ENCODE measurements around the gene SAMD4A.

The SAMD4A gene

DNA sequence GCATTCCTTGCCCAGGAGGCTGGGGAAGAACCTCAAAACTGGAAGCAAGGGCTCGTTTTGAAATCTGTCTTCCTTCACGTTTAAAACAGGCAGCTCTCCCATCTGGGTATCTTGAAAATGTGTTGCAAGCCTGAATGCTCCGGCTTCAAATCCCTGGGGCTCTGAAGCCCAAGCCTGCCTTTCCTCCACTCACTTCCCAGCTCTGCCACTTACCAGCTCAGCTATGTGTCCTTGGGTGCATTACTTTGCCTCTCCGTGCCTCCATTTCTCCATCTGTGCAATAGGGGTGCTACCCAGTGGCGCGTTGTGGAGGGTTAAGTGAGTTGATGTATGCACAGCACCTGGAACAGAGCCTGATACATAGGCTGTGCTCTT, 238.1 kb downstream of the SAMD4A start:
- no peak for DNase-seq
- H3K27ac Mint-ChIP-seq = peak overlapping the region in 1 of 2 donors; percentile 79

DNA sequence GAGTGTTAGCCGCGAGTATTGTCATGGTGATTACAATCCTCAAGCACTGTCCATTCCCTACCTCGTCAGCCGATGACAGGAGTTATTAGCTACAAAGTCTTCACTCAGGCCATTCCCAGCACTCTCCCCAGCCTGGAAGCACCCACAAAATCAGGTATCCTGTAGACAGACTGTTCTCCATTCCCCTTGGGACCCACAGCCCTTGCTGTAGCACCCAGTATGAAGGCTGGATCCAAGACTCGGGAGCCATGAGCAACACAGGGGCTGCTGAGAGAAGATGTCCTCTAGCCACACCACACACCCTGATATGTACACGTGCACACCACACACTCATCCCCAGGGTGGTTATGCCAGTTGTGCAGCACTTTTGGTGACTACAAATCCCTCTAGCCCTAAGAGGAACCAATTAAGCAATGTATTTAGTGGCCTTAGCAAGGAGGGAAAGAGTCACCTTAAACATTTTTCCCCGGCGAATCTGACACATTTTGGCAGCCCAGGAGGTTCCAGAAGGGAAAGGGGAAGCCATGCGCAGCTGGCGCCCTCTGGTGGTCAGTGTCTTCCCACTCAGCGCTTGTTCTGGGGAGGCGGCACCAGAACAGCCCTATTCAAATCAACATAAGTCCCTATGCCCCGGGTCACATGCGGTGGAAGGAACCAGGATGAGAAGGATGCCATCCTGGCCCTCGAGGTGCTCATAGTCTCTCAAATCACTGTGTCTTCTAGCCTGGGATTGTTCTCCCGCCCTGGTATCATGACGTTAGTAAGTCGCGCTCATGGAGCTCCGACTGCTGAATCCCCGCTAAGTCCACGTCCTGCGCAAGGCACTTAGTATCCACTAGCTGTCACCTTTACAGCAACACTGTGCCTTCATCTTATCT, 238.8 kb downstream of the SAMD4A start:
- Mint-ChIP-seq H3K4me1 (peaks cover 16% of the 10 kb centered on the region), H3K27ac (no peak overlapping the region), H3K4me3 (no peak overlapping the region), H3K27me3 (peaks cover 41% of the 10 kb centered on the region), H3K9me3 (no peaks in the 10 kb centered on the region)
- ATAC-seq (peak; percentile 87), DNase-seq (peak; percentile 73 to 75)

More for the DNA sequence above, 238.1 kb downstream of the SAMD4A start:
- no peak for ATAC-seq
- peaks cover 44% of the 10 kb centered on the region for H3K27me3 Mint-ChIP-seq
- H3K9me3 Mint-ChIP-seq = no peaks in the 10 kb centered on the region
- peaks cover 15% of the 10 kb centered on the region for H3K4me1 Mint-ChIP-seq
- no peak overlapping the region for H3K4me3 Mint-ChIP-seq

DNA sequence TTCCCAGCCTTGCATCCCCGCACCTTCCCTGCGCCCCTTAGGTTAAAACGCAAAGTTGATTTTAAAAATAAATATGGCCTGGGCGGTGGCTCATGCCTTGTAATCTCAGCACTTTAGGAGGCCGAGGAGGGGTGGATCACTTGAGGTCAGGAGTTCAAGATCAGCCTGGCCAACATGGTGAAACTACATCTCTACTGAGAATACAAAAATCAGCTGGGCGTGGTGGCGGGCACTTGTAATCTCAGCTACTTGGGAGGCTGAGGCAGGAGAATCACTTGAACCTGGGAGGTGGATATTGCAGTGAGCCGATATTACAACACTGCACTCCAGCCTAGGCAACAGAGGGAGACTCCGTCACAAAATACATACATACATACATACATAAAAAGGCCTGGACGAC, 239.7 kb downstream of the SAMD4A start:
- no peaks in the 10 kb centered on the region for H3K9me3 Mint-ChIP-seq
- no peak for ATAC-seq
- DNase-seq = no peak
- no peak overlapping the region for H3K27ac Mint-ChIP-seq
- H3K27me3 Mint-ChIP-seq = peaks cover 45% of the 10 kb centered on the region
- H3K4me3 Mint-ChIP-seq = no peak overlapping the region
- peaks cover 16% of the 10 kb centered on the region for H3K4me1 Mint-ChIP-seq

DNA sequence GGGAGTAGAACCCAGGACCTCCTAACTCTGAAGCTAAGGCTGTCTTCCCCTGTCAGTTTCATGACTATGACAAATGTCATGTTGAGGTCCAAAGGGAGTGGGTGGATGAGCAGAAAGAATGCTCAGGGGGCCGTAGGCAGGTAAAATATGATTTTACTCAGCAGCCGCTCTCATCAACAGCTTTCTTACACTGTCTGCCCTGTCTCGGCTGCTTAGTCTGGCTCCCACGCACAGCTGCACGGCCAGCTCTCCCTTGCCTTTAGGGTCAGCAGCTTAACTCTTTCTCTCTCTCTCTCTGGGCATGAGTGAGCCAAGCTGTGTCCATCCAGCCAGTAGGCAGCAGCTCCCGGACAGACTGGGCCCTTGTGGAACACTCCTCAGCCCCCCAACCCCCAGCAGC, 240.5 kb downstream of the SAMD4A start:
- DNase-seq = no peak
- H3K27ac Mint-ChIP-seq = no peak overlapping the region

DNA sequence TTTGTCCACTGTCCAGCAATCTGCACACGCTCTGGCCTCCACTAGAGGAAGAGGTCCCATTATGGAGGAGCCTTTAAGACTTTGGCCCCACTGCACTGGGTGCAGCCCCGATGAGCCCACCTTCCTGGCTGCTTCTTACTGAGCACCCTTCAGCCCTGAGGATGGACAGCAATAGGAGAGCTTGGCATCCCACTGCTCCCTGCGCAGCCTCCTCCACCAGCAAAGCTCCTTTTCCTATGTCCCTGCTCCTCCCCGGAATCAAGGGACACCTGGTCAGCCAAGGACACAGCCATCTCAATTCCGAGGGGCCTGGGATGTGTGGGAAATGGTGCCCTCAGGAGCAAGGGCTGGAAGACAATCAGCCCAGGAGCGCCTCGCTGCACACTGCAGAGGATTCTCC, 241.0 kb downstream of the SAMD4A start:
- no peak overlapping the region for H3K4me3 Mint-ChIP-seq
- no peak for ATAC-seq
- peaks cover 16% of the 10 kb centered on the region for H3K4me1 Mint-ChIP-seq
- H3K27ac Mint-ChIP-seq = no peak overlapping the region
- no peaks in the 10 kb centered on the region for H3K9me3 Mint-ChIP-seq
- H3K27me3 Mint-ChIP-seq = peaks cover 46% of the 10 kb centered on the region
- DNase-seq = no peak

More for the DNA sequence above, 240.5 kb downstream of the SAMD4A start:
- peaks cover 16% of the 10 kb centered on the region for H3K4me1 Mint-ChIP-seq
- H3K9me3 Mint-ChIP-seq = no peaks in the 10 kb centered on the region
- no peak for ATAC-seq
- H3K4me3 Mint-ChIP-seq = no peak overlapping the region
- H3K27me3 Mint-ChIP-seq = peaks cover 46% of the 10 kb centered on the region

DNA sequence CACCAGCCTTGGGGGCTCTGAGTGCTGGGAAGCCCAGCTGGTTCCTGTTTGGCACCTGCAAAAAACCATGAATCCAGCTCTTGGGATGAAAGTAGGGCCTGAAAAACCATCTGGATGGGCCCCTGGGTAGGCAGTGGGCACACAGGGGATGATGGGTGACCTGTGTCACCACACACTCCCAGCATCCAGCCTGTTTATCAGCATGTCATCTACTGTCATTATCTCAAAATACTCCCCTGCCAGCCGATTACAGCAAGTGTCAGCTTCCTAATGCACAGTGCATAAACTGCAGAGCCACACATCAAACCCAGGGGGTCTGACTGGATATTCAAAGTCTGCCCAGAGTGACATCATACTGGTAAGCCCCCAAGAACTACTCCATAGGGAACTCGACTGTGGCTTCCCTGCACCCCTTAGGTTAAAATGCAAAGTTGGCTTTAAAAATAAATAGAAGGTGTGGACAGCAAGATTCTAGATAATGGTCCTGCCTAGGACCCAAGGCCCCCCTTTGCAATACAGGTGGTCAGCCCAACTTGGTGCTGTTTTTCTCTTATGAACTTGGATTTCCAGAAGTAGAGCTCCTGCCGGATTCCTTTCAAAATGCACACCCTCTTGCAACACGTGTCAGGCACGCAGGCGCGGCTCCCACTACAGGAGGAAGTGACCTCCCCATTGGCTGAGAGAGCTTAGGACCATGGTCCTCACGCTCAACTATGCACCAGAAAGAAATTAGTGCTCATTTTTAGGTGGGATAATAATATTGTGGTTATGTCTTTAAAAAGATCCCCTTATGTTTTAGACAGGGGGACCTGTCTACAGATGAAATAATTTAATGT, 241.6 kb downstream of the SAMD4A start:
- Mint-ChIP-seq H3K4me1 (peaks cover 16% of the 10 kb centered on the region), H3K9me3 (no peaks in the 10 kb centered on the region), H3K4me3 (no peak overlapping the region), H3K27ac (no peak overlapping the region), H3K27me3 (peaks cover 46% of the 10 kb centered on the region)
- ATAC-seq (no peak), DNase-seq (no peak)

DNA sequence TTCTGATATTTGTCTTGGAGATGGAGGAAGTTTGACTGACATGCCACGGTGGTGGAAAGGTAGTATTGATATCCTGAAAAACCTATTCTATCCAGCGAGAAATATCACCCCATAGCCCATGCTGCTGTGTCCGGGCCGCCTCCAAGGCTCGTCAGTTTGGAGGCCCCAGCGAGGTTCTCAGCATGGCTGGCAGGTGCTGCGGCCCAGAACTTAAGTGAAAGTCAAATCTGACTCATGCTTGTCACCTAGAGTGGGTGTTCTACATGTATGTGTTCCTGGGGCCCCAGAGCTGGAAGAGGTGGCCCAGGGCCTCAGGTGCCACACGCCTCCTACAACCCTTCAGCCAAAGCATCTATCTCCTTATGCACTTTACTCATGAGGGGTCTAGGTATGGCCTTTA, 242.8 kb downstream of the SAMD4A start:
- Mint-ChIP-seq H3K4me3 (no peak overlapping the region), H3K27ac (no peak overlapping the region), H3K27me3 (peaks cover 35% of the 10 kb centered on the region), H3K9me3 (no peaks in the 10 kb centered on the region), H3K4me1 (peaks cover 16% of the 10 kb centered on the region)
- DNase-seq = no peak
- ATAC-seq = no peak

DNA sequence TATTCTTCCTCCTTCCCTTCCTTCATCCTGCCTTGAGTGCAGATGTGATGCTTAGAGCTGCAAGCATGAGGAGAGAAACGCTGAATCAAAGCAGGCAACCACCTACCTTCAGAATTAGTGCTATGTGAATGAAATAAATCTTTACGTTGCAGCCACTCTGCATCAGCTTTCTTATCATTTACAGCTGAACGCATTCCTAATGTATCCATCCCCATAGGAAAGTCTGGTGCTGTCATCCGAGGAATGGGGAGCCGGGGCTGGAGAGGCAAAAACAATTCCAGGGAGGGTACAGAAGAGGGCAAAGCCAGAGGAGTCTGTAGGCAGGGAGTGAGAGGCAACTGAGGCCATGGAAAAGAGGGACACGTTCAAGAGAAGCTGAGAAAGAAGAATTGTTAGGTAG, 245.7 kb downstream of the SAMD4A start:
- DNase-seq = no peak
- Mint-ChIP-seq H3K4me3 (no peak overlapping the region), H3K27ac (no peak overlapping the region), H3K4me1 (peaks cover 7% of the 10 kb centered on the region), H3K9me3 (no peaks in the 10 kb centered on the region), H3K27me3 (peaks cover 28% of the 10 kb centered on the region)
- no peak for ATAC-seq

DNA sequence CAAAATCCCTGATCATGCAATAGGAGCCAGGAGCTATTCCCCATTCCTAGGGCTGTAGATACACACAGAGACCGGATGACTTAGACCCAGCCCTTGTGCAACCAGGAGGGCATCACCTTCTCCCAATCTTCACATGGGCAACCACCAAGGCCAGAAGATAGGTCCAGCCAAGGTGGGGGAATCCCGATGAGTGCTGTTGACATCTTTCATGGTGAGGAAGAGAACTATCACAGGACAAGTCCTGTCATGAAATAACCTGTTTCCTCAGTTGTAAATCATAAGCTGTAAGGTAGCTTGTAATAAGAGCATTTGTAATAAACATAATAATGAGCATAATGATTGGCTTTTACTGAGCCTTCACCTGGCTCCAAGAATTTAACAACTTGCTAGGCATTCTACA, 246.2 kb downstream of the SAMD4A start:
- DNase-seq (no peak), ATAC-seq (no peak)
- H3K27ac Mint-ChIP-seq = no peak overlapping the region
- H3K9me3 Mint-ChIP-seq = no peaks in the 10 kb centered on the region
- H3K4me3 Mint-ChIP-seq = no peak overlapping the region
- H3K27me3 Mint-ChIP-seq = peaks cover 28% of the 10 kb centered on the region
- peaks cover 7% of the 10 kb centered on the region for H3K4me1 Mint-ChIP-seq

DNA sequence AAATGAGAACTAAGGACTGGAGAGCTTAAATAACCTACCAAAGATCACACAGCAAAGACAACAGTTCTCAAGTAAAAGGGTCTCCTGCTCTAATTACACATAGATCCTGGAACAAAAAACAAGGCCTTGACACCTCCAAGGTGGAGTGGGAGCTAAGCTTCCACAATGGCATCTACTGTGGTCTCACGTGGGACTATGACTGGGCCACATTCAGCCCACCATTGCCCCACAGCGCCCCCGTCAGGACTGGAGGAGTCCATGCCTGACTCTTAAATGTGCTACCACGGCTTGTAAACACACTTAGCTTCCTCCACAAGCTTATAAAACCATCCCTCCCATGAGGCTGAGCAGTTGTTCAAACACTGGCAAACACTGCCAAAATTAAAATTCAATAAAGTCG, 247.1 kb downstream of the SAMD4A start:
- peak; percentile 36 to 48 for DNase-seq
- peak; percentile 71 for ATAC-seq
- H3K9me3 Mint-ChIP-seq = no peaks in the 10 kb centered on the region

DNA sequence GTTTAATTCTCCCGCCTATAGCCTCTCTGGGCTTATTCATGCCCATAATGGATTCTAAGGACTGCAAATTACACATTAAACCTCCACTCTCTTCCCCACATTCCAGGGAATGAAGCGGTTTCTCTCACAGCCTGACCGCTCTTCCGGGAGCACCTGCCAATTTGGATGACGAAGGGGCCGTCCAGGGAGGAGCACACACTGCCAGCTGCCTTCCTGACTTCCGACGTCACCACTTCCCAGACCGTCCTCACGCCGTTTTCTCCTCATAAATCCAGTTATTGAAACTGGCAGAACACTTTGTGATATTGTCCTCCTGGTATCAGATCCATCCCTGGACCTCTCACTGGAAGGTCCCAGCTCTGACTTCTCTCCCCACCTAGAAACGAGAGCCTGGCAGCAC, 248.1 kb downstream of the SAMD4A start:
- peaks cover under 1% of the 10 kb centered on the region for H3K4me1 Mint-ChIP-seq

More for the DNA sequence above, 247.1 kb downstream of the SAMD4A start:
- Mint-ChIP-seq H3K27ac (no peak overlapping the region), H3K27me3 (peaks cover 28% of the 10 kb centered on the region), H3K4me3 (no peak overlapping the region), H3K4me1 (peaks cover 7% of the 10 kb centered on the region)

DNA sequence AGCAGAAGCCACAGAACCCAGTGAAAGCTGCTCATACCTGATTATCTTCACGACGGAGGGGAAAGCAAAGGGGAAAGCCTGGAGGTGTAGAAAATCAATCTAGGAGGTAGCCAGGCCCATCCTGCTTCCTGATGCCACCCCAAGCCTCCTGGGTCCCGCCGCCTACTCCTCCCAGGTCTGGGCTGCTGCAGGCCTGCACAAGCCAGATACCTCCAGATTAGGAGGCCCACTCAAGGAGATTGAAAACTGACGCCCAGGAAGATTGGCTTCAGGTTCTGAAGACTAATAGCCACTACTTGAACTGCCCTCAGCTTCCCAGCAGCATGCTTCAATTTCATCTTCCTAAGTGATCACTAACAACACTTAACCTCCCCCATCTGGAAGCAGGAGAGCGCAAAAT, 248.6 kb downstream of the SAMD4A start:
- DNase-seq (no peak), ATAC-seq (no peak)
- no peak overlapping the region for H3K4me3 Mint-ChIP-seq
- no peaks in the 10 kb centered on the region for H3K9me3 Mint-ChIP-seq
- H3K4me1 Mint-ChIP-seq = no peaks in the 10 kb centered on the region
- H3K27me3 Mint-ChIP-seq = peaks cover 36% of the 10 kb centered on the region
- no peak overlapping the region for H3K27ac Mint-ChIP-seq

More for the DNA sequence above, 248.1 kb downstream of the SAMD4A start:
- H3K4me3 Mint-ChIP-seq = no peak overlapping the region
- no peaks in the 10 kb centered on the region for H3K9me3 Mint-ChIP-seq
- peaks cover 32% of the 10 kb centered on the region for H3K27me3 Mint-ChIP-seq
- ATAC-seq (no peak), DNase-seq (no peak)
- no peak overlapping the region for H3K27ac Mint-ChIP-seq

DNA sequence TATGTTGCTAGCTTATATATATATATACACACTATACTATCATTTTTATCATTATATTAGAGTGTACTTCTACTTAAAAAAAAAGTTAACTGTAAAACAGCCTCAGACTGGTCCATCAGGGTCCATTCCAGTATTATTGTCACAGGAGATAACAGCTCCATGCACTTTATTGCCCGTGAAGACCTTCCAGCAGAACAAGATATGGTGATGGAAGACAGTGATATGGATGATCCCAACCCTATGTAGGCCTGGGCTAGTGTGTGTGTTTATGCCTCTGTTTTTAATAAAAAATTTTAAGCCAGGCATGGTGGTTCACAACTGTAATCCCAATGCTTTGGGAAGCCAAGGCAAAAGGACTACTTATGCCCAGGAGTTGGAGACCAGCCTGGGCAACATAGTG, 249.5 kb downstream of the SAMD4A start:
- peaks cover 29% of the 10 kb centered on the region for H3K27me3 Mint-ChIP-seq
- H3K27ac Mint-ChIP-seq = no peak overlapping the region

DNA sequence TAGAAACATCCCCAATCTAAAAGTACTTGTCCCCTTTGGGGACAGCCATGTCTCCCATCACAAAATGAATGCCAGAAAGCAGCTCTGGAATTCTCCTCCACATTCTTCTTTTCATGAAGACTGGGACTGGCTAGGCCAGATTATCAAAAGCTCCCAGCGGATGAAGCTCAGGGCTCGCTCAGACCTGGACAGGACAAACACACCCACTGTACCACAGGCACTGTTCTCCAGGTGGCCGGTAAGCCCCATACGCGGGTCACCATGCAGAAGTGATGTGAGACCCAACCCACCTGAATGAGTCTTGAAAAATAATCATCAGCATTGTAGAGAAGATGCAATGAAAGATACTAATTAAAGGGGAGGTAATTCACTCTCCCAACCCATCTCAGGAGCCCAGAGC, 250.6 kb downstream of the SAMD4A start:
- H3K4me1 Mint-ChIP-seq = no peaks in the 10 kb centered on the region
- no peak overlapping the region for H3K4me3 Mint-ChIP-seq
- DNase-seq = no peak
- peaks cover 25% of the 10 kb centered on the region for H3K27me3 Mint-ChIP-seq
- no peaks in the 10 kb centered on the region for H3K9me3 Mint-ChIP-seq
- no peak overlapping the region for H3K27ac Mint-ChIP-seq
- ATAC-seq = no peak

More for the DNA sequence above, 249.5 kb downstream of the SAMD4A start:
- Mint-ChIP-seq H3K9me3 (no peaks in the 10 kb centered on the region), H3K4me3 (no peak overlapping the region), H3K4me1 (no peaks in the 10 kb centered on the region)
- ATAC-seq = no peak
- no peak for DNase-seq

DNA sequence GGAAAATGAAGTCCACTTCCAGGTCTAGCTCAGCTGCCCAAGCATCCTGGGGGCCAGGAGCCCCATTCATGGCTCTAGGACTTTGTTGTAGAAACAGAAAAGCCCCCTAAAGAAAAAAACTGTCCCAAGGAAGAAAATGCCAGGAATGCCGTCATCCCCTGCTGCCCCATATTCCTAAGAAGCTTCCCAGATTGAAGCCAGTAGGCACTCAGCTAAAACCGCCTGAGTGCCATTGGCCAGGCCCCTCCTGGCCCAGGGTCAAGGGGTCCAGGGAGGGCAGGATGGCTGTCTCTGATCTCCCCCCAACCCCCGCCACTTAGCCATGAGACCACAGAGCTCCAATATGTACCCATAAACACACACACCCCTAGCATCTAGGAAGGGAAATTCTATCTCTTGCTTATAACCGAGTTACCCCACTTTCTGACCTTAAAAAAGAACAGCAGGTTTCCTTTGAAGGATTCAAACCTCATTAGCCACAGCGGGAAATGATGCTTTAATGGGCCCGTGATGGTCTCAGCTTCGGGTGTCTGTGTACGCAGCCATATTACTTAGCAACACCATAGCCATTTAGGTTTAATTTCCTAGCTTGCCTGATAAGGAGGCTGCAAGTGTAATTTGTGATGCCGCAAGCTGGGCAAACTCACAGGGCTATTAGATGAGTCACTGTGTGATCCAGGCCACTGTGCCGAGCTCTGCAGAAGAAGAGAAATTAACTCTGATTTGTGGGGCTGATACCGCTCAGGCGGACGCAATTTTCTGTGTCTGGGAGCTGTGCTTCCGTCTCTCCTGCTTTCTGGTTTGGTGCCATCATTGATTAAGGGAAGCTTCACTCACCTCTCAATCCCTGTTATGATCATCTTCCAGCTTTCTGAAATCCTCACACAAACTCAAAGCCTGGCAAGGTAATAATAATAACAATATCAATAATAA, 251.5 kb downstream of the SAMD4A start:
- no peaks in the 10 kb centered on the region for H3K4me1 Mint-ChIP-seq
- peak overlapping the region in 1 of 2 donors; percentile 37 for H3K27ac Mint-ChIP-seq
- peaks cover 19% of the 10 kb centered on the region for H3K27me3 Mint-ChIP-seq
- no peak overlapping the region for H3K4me3 Mint-ChIP-seq
- DNase-seq = no peak
- H3K9me3 Mint-ChIP-seq = peaks cover 0 to under 1% of the 10 kb centered on the region in 2 donors
- ATAC-seq = no peak

Data from stimulated activated naive CD8-positive, alpha-beta T cell treated with anti-CD3 and anti-CD28 coated beads, Interleukin-15, amount 100 ng/mL, for 72 hours (primary cell).